DND-41 (cell line): ENCODE results near the gene CFAP70.

Experiments
- ATAC-seq: fragments of 200-7000 bp; cut with Tn5 transposase; 3 replicates; pipeline ENCODE4 v1.9.1; 2021; ENCODE audit warnings: low read depth; ENCODE audit not compliant: insufficient read depth
- DNase-seq: peaks from one replicate; pipeline ENCODE4 v3.0.0-alpha.2; 2020
- H2AFZ ChIP-seq: 2 replicates; pipeline ENCODE4 v1.6.0; 2012; ENCODE audit warnings: low read depth, low read length
- H3K27ac ChIP-seq: 2 replicates; pipeline ENCODE4 v1.5.1; 2012; ENCODE audit warnings: low read length, inconsistent platforms
- H3K27me3 ChIP-seq: fragments of 200-600 bp; sonication (generic); 2 replicates; pipeline ENCODE4 v1.6.0; 2012; ENCODE audit warnings: low read length, mild to moderate bottlenecking, inconsistent platforms; ENCODE audit not compliant: insufficient read depth, poor library complexity
- H3K36me3 ChIP-seq: 2 replicates; pipeline ENCODE4 v1.5.1; 2012; ENCODE audit warnings: low read length, inconsistent platforms; ENCODE audit not compliant: insufficient read depth
- H3K4me1 ChIP-seq: 2 replicates; pipeline ENCODE4 v1.5.1; 2012; ENCODE audit warnings: mild to moderate bottlenecking, low read length; ENCODE audit not compliant: insufficient read depth
- H3K4me2 ChIP-seq: 2 replicates; pipeline ENCODE4 v1.6.0; 2012; ENCODE audit warnings: mild to moderate bottlenecking, moderate library complexity, low read length, inconsistent platforms; ENCODE audit not compliant: insufficient read depth
- H3K4me3 ChIP-seq, 2 experiments: fragments of 200-600 bp in 1 of 2; shearing (Covaris generic) in 1 of 2; 2 replicates each; pipeline ENCODE4 v1.5.1; 2012 to 2016; ENCODE audit warnings: inconsistent platforms in 2 of 2, low read length in 2 of 2, mild to moderate bottlenecking in 2 of 2, low read depth in 1 of 2, moderate library complexity in 1 of 2
- H3K79me2 ChIP-seq: 2 replicates; pipeline ENCODE4 v1.6.0; 2012; ENCODE audit warnings: low read length, inconsistent platforms; ENCODE audit not compliant: insufficient read depth
- H3K9ac ChIP-seq: 2 replicates; pipeline ENCODE4 v1.6.0; 2012; ENCODE audit warnings: low read depth, mild to moderate bottlenecking, inconsistent platforms, low read length, moderate library complexity
- H3K9me3 ChIP-seq: 2 replicates; pipeline ENCODE4 v1.5.1; 2012; ENCODE audit warnings: low read length, moderate library complexity, mild to moderate bottlenecking, inconsistent platforms; ENCODE audit not compliant: insufficient read depth, severe bottlenecking
- H4K20me1 ChIP-seq: 2 replicates; pipeline ENCODE4 v1.6.0; 2012; ENCODE audit warnings: low read length; ENCODE audit not compliant: insufficient read depth
- CTCF ChIP-seq: IDR thresholded peaks from 2 replicates; pipeline ENCODE4 v1.5.1; 2012; ENCODE audit warnings: borderline replicate concordance, low read length, moderate library complexity, mild to moderate bottlenecking; ENCODE audit not compliant: poor library complexity, severe bottlenecking; ENCODE audit errors: extremely low read depth
- EZH2 ChIP-seq: IDR thresholded peaks from 3 replicates; pipeline ENCODE4 v1.6.1; 2012; ENCODE audit warnings: borderline replicate concordance, low read depth, mild to moderate bottlenecking, moderate library complexity, low read length, inconsistent platforms; ENCODE audit not compliant: severe bottlenecking

Gene CFAP70

GRCh38 chr10:73251683-73252444 is 106.8 kb downstream of the CFAP70 start:
- peak overlapping the region; percentile 85 for H3K27ac ChIP-seq
- H3K9ac ChIP-seq = peak overlapping the region; percentile 87
- H3K4me1 ChIP-seq = peaks cover 53% of the 10 kb centered on the region
- DNase-seq = peak; percentile 35
- H3K36me3 ChIP-seq = peaks cover 35% of the 10 kb centered on the region
- H3K79me2 ChIP-seq = peaks cover 64% of the 10 kb centered on the region
- H4K20me1 ChIP-seq = no peaks in the 10 kb centered on the region
- no peaks in the 10 kb centered on the region for H3K27me3 ChIP-seq
- H3K9me3 ChIP-seq = no peaks in the 10 kb centered on the region
- H3K4me3 ChIP-seq = peak overlapping the region; percentile 72 to 86
- ATAC-seq = peak; percentile 64
- peak overlapping the region; percentile 84 for H2AFZ ChIP-seq
- peak overlapping the region; percentile 90 for H3K4me2 ChIP-seq
- TF ChIP-seq EZH2 (no peak), CTCF (no peak)

GRCh38 chr10:73248259-73248724 is 110.4 kb downstream of the CFAP70 start:
- Histone ChIP-seq H3K9me3 (no peaks in the 10 kb centered on the region), H3K36me3 (peaks cover 65% of the 10 kb centered on the region), H4K20me1 (peaks cover 15% of the 10 kb centered on the region; the same call in 1 of the 2 replicates), H3K27ac (peak overlapping the region; percentile 97), H3K4me3 (peak overlapping the region in 1 of 2 experiments; percentile 78; a peak in 2 of 4 replicates), H3K4me2 (peak overlapping the region; percentile 62), H3K4me1 (peaks cover 69% of the 10 kb centered on the region), H3K79me2 (peaks cover 92% of the 10 kb centered on the region), H3K9ac (peak overlapping the region; percentile 94), H3K27me3 (no peaks in the 10 kb centered on the region), H2AFZ (no peak overlapping the region)
- ATAC-seq (no peak), DNase-seq (peak; percentile 25)
- TF ChIP-seq CTCF (no peak), EZH2 (no peak)

GRCh38 chr10:73247509-73248258 is 111.0 kb downstream of the CFAP70 start:
- TF ChIP-seq CTCF (no peak), EZH2 (no peak)
- Histone ChIP-seq H3K9me3 (no peaks in the 10 kb centered on the region), H2AFZ (peak overlapping the region; percentile 72), H3K9ac (peak overlapping the region; percentile 94), H4K20me1 (peaks cover 15% of the 10 kb centered on the region; the same call in 1 of the 2 replicates), H3K4me2 (peak overlapping the region; percentile 62), H3K27ac (peak overlapping the region; percentile 97), H3K79me2 (peaks cover 92% of the 10 kb centered on the region), H3K4me1 (peaks cover 67% of the 10 kb centered on the region), H3K27me3 (no peaks in the 10 kb centered on the region), H3K36me3 (peaks cover 71% of the 10 kb centered on the region), H3K4me3 (peak overlapping the region; percentile 78 to 79; a peak in 3 of 4 replicates)
- no peak for ATAC-seq
- peak; percentile 24 for DNase-seq
